Activated CD4-positive, alpha-beta T cell treated with anti-CD3 and anti-CD28 coated beads, Interleukin-2, amount 50 U/mL, for 24 hours (primary cell): ENCODE data around the gene SUPT6H.

ENCODE experiments used
- DNase-seq, 2 donors: peaks; one replicate each; pipeline ENCODE4 v3.0.0-alpha.2; 2020; ENCODE audit warnings: low read depth in 1 of 2, low spot score in 1 of 2

Gene SUPT6H

DNA sequence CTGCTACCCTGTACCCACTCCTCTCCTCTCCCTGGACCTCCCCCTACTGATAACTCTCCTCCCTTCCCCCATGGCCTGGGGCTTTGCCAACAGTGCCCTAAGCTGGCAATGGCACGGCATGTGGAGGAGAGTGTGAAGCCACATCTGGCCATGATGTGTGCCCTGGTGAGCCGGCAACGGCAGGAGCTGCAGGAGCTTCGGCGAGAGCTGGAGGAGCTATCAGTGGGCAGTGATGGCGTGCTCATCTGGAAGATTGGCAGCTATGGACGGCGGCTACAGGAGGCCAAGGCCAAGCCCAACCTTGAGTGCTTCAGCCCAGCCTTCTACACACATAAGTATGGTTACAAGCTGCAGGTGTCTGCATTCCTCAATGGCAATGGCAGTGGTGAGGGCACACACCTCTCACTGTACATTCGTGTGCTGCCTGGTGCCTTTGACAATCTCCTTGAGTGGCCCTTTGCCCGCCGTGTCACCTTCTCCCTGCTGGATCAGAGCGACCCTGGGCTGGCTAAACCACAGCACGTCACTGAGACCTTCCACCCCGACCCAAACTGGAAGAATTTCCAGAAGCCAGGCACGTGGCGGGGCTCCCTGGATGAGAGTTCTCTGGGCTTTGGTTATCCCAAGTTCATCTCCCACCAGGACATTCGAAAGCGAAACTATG, 87.0 kb downstream of the SUPT6H start:
- no peak for DNase-seq

GRCh38 chr17:28749516-28750177, 87.6 kb downstream of the SUPT6H start:
- no peak for DNase-seq

DNA sequence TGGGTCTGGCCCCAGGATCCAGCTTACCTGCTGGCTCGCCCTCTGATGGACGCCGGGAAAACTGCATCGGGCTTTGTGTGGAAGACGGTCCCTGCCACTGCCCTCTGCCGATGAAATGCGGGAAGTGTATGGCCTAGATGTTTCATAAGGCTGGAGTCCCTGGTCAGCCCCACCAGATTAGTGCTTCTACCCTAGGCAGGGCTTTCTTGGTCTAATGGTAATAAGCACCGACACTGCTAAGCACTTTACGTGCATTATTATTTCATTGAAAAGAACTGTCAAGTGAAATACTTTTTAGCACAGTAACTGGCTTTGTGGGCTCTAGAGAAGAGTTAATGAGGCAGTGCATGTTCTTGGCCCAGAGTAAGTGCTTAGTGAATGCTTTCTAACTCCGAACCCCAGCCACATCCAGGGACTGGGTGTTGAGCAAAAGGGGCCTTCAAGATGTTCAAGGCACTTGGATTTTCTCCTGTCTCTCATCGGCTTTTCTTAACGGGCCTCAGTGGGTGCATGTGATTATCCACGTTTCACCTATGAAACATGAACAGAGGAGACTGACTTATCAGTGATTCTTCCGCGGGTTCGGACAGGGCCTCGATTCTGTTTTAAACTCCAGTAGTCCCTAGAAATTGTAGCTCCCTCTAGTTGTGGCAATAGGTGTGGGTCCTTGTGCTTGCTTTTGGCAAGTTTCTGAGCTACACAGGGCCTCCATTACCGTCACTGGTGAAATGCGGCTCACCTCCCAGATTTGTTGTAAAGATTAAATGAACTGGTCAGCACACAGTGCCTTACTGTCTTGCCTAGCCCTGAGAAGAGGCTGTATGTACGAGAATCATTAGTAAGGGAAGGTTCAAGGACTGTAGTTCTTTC, 88.4 kb downstream of the SUPT6H start:
- peak; percentile 74 to 85 for DNase-seq

DNA sequence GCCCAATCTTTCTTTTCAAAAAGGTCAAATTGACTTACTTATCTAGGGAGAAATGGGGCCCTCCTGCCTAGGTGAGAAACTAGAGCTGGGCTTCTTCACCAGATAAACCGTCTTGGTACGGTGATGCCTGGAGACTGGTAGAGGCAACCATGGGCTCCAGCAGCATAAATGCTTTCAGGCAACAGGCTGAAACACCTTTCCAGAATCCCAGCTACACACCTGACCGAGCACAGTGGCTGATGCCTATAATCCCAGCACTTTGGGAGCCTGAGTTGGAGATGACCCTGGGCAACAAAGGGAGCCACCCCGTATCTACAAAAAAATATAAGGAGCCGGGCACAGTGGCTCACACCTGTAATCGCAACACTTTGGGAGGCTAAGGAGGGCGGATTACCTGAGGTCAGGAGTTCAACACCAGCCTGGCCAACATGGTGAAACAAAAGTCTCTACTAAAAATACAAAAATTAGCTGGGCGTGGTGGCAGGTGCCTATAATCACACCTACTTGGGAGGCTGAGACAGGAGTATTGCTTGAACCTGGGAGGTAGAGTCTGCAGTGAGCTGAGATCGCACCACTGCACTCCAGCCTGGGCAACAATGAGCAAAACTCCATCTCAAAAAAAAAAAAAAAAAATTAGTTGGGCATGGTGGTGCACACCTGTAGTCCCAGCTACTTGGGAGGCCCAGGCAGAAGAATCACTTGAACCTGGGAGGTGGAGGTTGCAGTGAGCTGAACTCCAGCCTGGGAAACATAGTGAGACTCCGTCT, 89.8 kb downstream of the SUPT6H start:
- DNase-seq = no peak
